Measurements from ENCODE around the gene CBX8. TPM values are rescaled to one million over a fixed set of nuclear protein-coding genes. Genes with fewer than 3 reads are reported as not detected.
A peak's percentile ranks its signal among the peaks of the same experiment; 100 is the strongest.

The CBX8 gene
- polyA plus RNA-seq, 3 donors = 0.51 to 2.5 (median 2.5) TPM

GRCh38 chr17:79840989-79841286 is 44.1 kb upstream of the CBX8 start:
- H3K36me3 Mint-ChIP-seq = peaks cover 3 to 8% of the 10 kb centered on the region in 2 donors
- intact Hi-C loops (cut with micrococcal nuclease) = no loop called here

GRCh38 chr17:79840269-79840988 is 43.6 kb upstream of the CBX8 start:
- peak; percentile 49 to 64 (median 51) for DNase-seq
- Mint-ChIP-seq H3K4me1 (peaks cover 56% of the 10 kb centered on the region), H3K9me3 (peaks cover 0 to 41% (median 18%) of the 10 kb centered on the region in 7 donors), H3K36me3 (peaks cover 8 to 11% of the 10 kb centered on the region in 2 donors), H3K27me3 (ENCODE audit: low read depth in 3 of 3) (peaks cover 46 to 58% (median 48%) of the 10 kb centered on the region in 3 donors), H3K27ac (peak overlapping the region in 3 of 7 donors; percentile 57 to 74 (median 72)), H3K4me3 (peak overlapping the region; percentile 54 to 82)
- Histone ChIP-seq H3K27me3 (ENCODE audit: control insufficient read depth in 2 of 2, insufficient read depth in 2 of 2, low read length in 2 of 2) (peaks cover 32 to 51% of the 10 kb centered on the region in 2 donors), H3K4me2 (replicated peaks; ENCODE audit: extremely low read depth, low read length, poor library complexity, severe bottlenecking) (peak overlapping the region; percentile 69), H3K36me3 (replicated peaks in 1 of 2; ENCODE audit: control insufficient read depth in 1 of 2, insufficient read depth in 2 of 2, low read length in 2 of 2) (peaks cover 3 to 6% of the 10 kb centered on the region in 2 donors), H2AFZ (ENCODE audit: insufficient read depth, low read depth, low read length, poor library complexity, severe bottlenecking) (peak overlapping the region; percentile 61), H3K27ac (ENCODE audit: low read depth in 1 of 2, low read length in 2 of 2) (no peak overlapping the region), H3K4me1 (ENCODE audit: control insufficient read depth in 1 of 2, insufficient read depth in 2 of 2, low read length in 2 of 2) (peaks cover 78 to 89% of the 10 kb centered on the region in 2 donors), H4K20me1 (ENCODE audit: insufficient read depth, low read length) (peaks cover 52% of the 10 kb centered on the region), H3K4me3 (replicated peaks in 1 of 3; ENCODE audit: low read depth in 2 of 3, low read length in 3 of 3) (peak overlapping the region in 1 of 3 experiments; percentile 63), H3K79me2 (ENCODE audit: insufficient read depth, low read length) (peaks cover 33% of the 10 kb centered on the region), H3K9me3 (replicated peaks in 1 of 2; ENCODE audit: control insufficient read depth in 1 of 2, insufficient read depth in 1 of 2, low read length in 2 of 2) (peaks cover 15 to 18% of the 10 kb centered on the region in 2 donors), H3K9ac (ENCODE audit: insufficient read depth, low read length, poor library complexity, severe bottlenecking) (no peak overlapping the region)
- intact Hi-C loops (cut with micrococcal nuclease) = no loop called here
- TF ChIP-seq CTCF (IDR thresholded peaks at IDR 0.05) = no peak
- WGBS (ENCODE audit: insufficient coverage) = 5% methylated on average over 71 of the region's 74 CpGs

More at GRCh38 chr17:79840989-79841286, 44.1 kb upstream of the CBX8 start:
- Histone ChIP-seq H3K27me3 (ENCODE audit: control insufficient read depth in 2 of 2, insufficient read depth in 2 of 2, low read length in 2 of 2) (peaks cover 33 to 56% of the 10 kb centered on the region in 2 donors), H3K9me3 (replicated peaks in 1 of 2; ENCODE audit: control insufficient read depth in 1 of 2, insufficient read depth in 1 of 2, low read length in 2 of 2) (peaks cover 15 to 18% of the 10 kb centered on the region in 2 donors), H3K9ac (ENCODE audit: insufficient read depth, low read length, poor library complexity, severe bottlenecking) (no peak overlapping the region), H4K20me1 (ENCODE audit: insufficient read depth, low read length) (peaks cover 46% of the 10 kb centered on the region), H3K4me2 (replicated peaks; ENCODE audit: extremely low read depth, low read length, poor library complexity, severe bottlenecking) (peak overlapping the region; percentile 69), H3K4me1 (ENCODE audit: control insufficient read depth in 1 of 2, insufficient read depth in 2 of 2, low read length in 2 of 2) (peaks cover 80 to 89% of the 10 kb centered on the region in 2 donors), H3K79me2 (ENCODE audit: insufficient read depth, low read length) (peaks cover 27% of the 10 kb centered on the region), H3K4me3 (replicated peaks in 1 of 3; ENCODE audit: low read depth in 2 of 3, low read length in 3 of 3) (peak overlapping the region in 1 of 3 experiments; percentile 63), H2AFZ (ENCODE audit: insufficient read depth, low read depth, low read length, poor library complexity, severe bottlenecking) (peak overlapping the region; percentile 61), H3K27ac (ENCODE audit: low read depth in 1 of 2, low read length in 2 of 2) (no peak overlapping the region), H3K36me3 (replicated peaks in 1 of 2; ENCODE audit: control insufficient read depth in 1 of 2, insufficient read depth in 2 of 2, low read length in 2 of 2) (peaks cover 0 to under 1% of the 10 kb centered on the region in 2 donors)
- peaks cover 62% of the 10 kb centered on the region for H3K4me1 Mint-ChIP-seq
- DNase-seq = no peak
- H3K27ac Mint-ChIP-seq = no peak overlapping the region
- TF ChIP-seq CTCF (IDR thresholded peaks at IDR 0.05) = no peak
- H3K9me3 Mint-ChIP-seq = peaks cover 0 to 44% (median 18%) of the 10 kb centered on the region in 7 donors
- H3K4me3 Mint-ChIP-seq = peak overlapping the region in 1 of 2 donors; percentile 82
- peaks cover 51 to 63% (median 53%) of the 10 kb centered on the region in 3 donors for H3K27me3 Mint-ChIP-seq (ENCODE audit: low read depth in 3 of 3)
- 1% methylated on average over 9 of the region's 19 CpGs for WGBS (ENCODE audit: insufficient coverage)
